Breast epithelium (tissue), 3 donors: Measurements from ENCODE around the gene SRGAP1.

ENCODE experiments used
- CTCF ChIP-seq, 3 donors: fragments of 450-650 bp; IDR thresholded peaks; one replicate each; pipeline ENCODE4 v1.5.1; 2016 to 2017; ENCODE audit warnings: antibody characterized with exemption in 3 of 3, mild to moderate bottlenecking in 3 of 3, moderate library complexity in 3 of 3
- POLR2A ChIP-seq: fragments of 450-650 bp; IDR thresholded peaks from one replicate; pipeline ENCODE4 v1.6.1; 2016; ENCODE audit warnings: antibody characterized with exemption, mild to moderate bottlenecking, moderate library complexity
- POLR2AphosphoS5 ChIP-seq, 3 donors: sonication (generic); formaldehyde crosslinking; IDR thresholded peaks; one replicate each; pipeline ENCODE4 v1.6.1; 2017; ENCODE audit warnings: antibody characterized with exemption in 3 of 3

DNA sequence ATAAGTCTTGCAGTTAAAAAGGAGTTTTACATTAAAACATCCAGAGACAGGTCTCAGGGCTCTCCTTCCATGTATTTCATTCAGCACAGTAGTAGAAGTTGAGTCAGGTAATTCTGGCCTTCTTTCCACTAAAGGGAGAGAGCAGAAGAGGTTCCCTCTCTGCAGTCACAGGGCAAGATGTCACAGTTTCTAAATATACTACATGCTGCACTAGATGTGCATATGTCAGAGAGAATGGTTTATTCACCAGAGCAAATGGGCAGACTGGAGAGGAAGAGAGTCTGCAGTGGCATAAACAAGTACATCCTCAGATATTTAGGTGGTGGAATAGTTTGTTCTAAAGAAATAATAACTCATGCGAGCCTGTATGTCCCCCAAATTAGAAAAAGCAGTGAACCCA, 245.5 kb downstream of the SRGAP1 start:
- TF ChIP-seq CTCF (IDR thresholded peaks at IDR 0.05), result no peak
- no peak for TF ChIP-seq POLR2AphosphoS5 (IDR thresholded peaks at IDR 0.05)
- TF ChIP-seq POLR2A, result no peak
